Measurements from ENCODE around the gene MIA2.

The MIA2 gene

GRCh38 chr14:39350866-39351265 lies 117.2 kb downstream of the MIA2 start:
- TF ChIP-seq TAF1 (IDR thresholded peaks at IDR 0.05; ENCODE audit: borderline replicate concordance, insufficient read depth, low read length) (no peak), FOXP2 (optimal IDR thresholded peaks at IDR 0.05; ENCODE audit: borderline replicate concordance, extremely low read depth, extremely low read length, insufficient read depth) (no peak), POLR2AphosphoS5 (IDR thresholded peaks at IDR 0.05; ENCODE audit: low read depth, low read length) (no peak), SIN3A (IDR thresholded peaks at IDR 0.05; ENCODE audit: borderline replicate concordance, insufficient read depth, low read length) (no peak), REST (IDR thresholded peaks at IDR 0.05; ENCODE audit: insufficient read depth in 1 of 2, low read depth in 2 of 2, low read length in 2 of 2) (no peak)

GRCh38 chr14:39351708-39352107 lies 118.0 kb downstream of the MIA2 start:
- TF ChIP-seq FOXP2 (optimal IDR thresholded peaks at IDR 0.05; ENCODE audit: borderline replicate concordance, extremely low read depth, extremely low read length, insufficient read depth): no peak
- no peak for TF ChIP-seq SIN3A (IDR thresholded peaks at IDR 0.05; ENCODE audit: borderline replicate concordance, insufficient read depth, low read length)
- TF ChIP-seq POLR2AphosphoS5 (IDR thresholded peaks at IDR 0.05; ENCODE audit: low read depth, low read length): no peak
- TF ChIP-seq TAF1 (IDR thresholded peaks at IDR 0.05; ENCODE audit: borderline replicate concordance, insufficient read depth, low read length): no peak

GRCh38 chr14:39360316-39360715 lies 126.6 kb downstream of the MIA2 start:
- TF ChIP-seq FOXP2 (optimal IDR thresholded peaks at IDR 0.05; ENCODE audit: borderline replicate concordance, extremely low read depth, extremely low read length, insufficient read depth) (no peak), REST (IDR thresholded peaks at IDR 0.05; ENCODE audit: insufficient read depth in 1 of 2, low read depth in 2 of 2, low read length in 2 of 2) (no peak), POLR2AphosphoS5 (IDR thresholded peaks at IDR 0.05; ENCODE audit: low read depth, low read length) (no peak), SIN3A (IDR thresholded peaks at IDR 0.05; ENCODE audit: borderline replicate concordance, insufficient read depth, low read length) (no peak)

GRCh38 chr14:39364509-39364908 lies 130.8 kb downstream of the MIA2 start:
- TF ChIP-seq REST (IDR thresholded peaks at IDR 0.05; ENCODE audit: insufficient read depth in 1 of 2, low read depth in 2 of 2, low read length in 2 of 2) (no peak), FOXP2 (optimal IDR thresholded peaks at IDR 0.05; ENCODE audit: borderline replicate concordance, extremely low read depth, extremely low read length, insufficient read depth) (no peak), POLR2AphosphoS5 (IDR thresholded peaks at IDR 0.05; ENCODE audit: low read depth, low read length) (no peak), SIN3A (IDR thresholded peaks at IDR 0.05; ENCODE audit: borderline replicate concordance, insufficient read depth, low read length) (no peak), TAF1 (IDR thresholded peaks at IDR 0.05; ENCODE audit: borderline replicate concordance, insufficient read depth, low read length) (no peak)

- no peak for TF ChIP-seq SIN3A (IDR thresholded peaks at IDR 0.05; ENCODE audit: borderline replicate concordance, insufficient read depth, low read length)
- TF ChIP-seq FOXP2 (optimal IDR thresholded peaks at IDR 0.05; ENCODE audit: borderline replicate concordance, extremely low read depth, extremely low read length, insufficient read depth): no peak
- no peak for TF ChIP-seq REST (IDR thresholded peaks at IDR 0.05; ENCODE audit: insufficient read depth in 1 of 2, low read depth in 2 of 2, low read length in 2 of 2)
- no peak for TF ChIP-seq TAF1 (IDR thresholded peaks at IDR 0.05; ENCODE audit: borderline replicate concordance, insufficient read depth, low read length)
- TF ChIP-seq POLR2AphosphoS5 (IDR thresholded peaks at IDR 0.05; ENCODE audit: low read depth, low read length): no peak
These were observed 131.6 kb downstream of the MIA2 start for GRCh38 chr14:39365354-39365753.

All from PFSK-1 (cell line).